A549 treated with ZK216348 at 1 μM for 4 hours (cell line): ENCODE measurements around the gene CAPRIN2. TPM values are rescaled to one million over a fixed set of nuclear protein-coding genes. Genes with fewer than 3 reads are reported as not detected.

Experiments used
- total RNA-seq: library from RNA; stranded (reverse); fragments of 200-300 nt; extraction: Qiagen RNA extraction; gene quantifications from 5 replicates; pipeline ENCODE4 v1.2.3, GENCODE V29; 2022; ENCODE audit warnings: low read depth

CAPRIN2 gene
- 18.3 to 34.3 TPM (median 28.9 TPM) in 5 replicates for total RNA-seq

DNA sequence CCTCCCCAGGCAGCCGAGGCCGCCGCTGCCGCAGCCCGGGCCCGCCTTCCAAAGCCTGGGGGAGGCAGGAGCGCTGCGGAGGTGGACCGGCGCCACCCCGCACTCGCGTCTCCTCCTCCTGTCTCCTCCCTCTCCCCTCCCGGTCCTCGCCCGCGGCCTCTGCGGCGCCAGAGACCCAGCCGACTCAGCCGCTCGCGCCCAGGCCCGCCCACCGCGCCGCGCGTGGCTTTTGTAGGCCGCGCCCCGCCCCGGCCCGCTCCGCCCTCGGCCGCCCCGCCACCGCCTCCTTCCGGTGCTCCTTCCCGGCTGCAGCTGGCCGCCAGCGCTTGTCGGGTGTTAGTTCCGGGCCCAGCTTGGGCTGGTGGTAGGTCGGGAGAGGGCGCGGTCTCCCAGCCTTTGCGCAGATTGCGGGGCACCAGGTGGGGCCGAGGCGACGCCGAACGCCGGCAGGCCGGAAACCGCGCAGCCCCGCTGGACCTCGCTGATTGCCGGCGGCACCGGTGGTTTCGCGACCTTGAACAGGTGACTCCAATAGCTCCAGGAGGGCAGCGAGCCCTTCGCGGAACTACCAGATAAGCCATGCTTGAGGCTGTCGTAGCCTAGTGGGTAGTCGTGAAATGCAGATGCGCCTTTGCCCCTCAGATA lies at the start of gene CAPRIN2:
Gene CAPRIN2 (minus strand): TSS at position 202 of the 645 bp plus-strand sequence. CDS start 1,431 bp downstream, outside the sequence.

DNA sequence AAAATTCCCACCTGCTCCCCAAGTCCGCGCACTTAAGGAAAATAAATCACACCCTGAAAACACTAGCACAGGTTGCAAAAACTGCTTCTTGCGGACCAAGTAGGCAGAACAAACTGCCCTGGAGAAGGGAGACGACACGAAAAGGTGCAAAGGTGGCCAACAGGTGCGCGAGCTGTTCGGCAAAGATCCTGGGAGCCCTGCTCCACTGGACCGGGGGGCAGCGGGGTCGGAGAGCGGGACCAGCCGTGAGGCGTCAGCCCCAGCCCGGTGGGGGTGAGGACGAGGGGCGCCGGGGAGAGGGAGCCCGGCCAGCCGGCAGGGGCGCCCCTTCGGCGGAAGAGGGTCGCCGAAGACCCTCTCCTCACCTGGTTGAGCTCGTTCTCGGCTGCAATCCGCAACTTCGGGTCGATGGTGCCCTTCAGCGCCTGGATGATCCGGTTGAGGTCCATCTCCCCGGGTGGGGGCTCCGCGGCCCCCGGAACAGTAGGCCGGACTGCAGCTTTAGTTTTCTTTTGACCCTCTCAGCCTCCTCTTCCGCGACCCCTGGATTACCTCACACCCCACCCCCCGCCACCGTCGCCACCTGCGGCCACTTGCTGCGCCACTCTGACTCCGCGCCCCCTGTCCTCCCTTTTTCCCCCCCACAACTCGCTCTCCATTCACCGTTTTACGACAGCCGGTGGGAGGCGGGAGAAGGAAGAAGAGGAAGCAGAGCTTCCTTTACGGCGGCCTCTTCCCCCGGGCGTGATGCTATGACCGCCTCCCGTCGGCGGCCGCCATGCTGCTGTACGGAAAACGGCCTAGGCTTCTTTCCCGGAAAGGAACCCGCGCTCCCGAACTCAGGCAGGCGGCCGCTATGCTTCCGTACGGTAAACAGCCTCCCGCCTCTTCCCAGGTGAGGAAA lies 59.3 kb downstream of the CAPRIN2 start, which contains the start of gene IPO8:
Gene IPO8 (minus strand): TSS at position 671 of the 904 bp plus-strand sequence. CDS start 222 bp downstream, at position 449.

Other genes with a start within 250 kb of the CAPRIN2 start
- 13.5 to 21.6 TPM (median 18.8 TPM) in 5 replicates for gene IPO8, start 59.1 kb downstream of the CAPRIN2 start, total RNA-seq
- 0.04 to 0.16 TPM (median 0.08 TPM) in 4 of 5 replicates, not detected in the other for gene TSPAN11, start 171.8 kb upstream of the CAPRIN2 start, total RNA-seq